ENCODE results near the gene ERVK3-1.

DNA sequence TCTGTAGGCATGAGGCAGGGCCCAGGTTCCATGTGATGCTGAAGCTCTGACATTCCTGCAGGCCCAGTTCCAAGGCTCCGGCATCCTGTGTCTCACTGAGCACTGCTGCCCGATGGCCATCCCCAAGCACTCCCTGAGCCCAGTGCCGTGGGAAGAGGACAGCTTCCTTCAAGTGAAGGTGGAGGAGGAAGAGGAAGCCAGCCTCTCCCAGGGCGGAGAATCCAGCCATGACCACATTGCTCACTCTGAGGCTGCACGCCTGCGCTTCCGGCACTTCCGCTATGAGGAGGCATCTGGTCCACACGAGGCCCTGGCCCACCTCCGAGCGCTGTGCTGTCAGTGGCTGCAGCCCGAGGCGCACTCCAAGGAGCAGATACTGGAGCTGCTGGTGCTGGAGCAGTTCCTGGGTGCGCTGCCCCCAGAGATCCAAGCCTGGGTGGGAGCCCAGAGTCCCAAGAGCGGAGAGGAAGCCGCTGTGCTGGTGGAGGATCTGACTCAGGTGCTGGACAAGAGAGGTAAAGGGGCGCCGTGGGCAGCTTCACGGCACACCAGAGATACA is 29.6 kb downstream of the ERVK3-1 start:
- TF ChIP-seq, protein P1, sequence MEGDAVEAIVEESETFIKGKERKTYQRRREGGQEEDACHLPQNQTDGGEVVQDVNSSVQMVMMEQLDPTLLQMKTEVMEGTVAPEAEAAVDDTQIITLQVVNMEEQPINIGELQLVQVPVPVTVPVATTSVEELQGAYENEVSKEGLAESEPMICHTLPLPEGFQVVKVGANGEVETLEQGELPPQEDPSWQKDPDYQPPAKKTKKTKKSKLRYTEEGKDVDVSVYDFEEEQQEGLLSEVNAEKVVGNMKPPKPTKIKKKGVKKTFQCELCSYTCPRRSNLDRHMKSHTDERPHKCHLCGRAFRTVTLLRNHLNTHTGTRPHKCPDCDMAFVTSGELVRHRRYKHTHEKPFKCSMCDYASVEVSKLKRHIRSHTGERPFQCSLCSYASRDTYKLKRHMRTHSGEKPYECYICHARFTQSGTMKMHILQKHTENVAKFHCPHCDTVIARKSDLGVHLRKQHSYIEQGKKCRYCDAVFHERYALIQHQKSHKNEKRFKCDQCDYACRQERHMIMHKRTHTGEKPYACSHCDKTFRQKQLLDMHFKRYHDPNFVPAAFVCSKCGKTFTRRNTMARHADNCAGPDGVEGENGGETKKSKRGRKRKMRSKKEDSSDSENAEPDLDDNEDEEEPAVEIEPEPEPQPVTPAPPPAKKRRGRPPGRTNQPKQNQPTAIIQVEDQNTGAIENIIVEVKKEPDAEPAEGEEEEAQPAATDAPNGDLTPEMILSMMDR (IDR thresholded peaks at IDR 0.05), result no peak
- TF ChIP-seq POLR2A (IDR thresholded peaks at IDR 0.05), result no peak

All from prostate gland (tissue), 2 donors.